Ovary (tissue), 3 donors: ENCODE measurements around the gene NOXO1.

ENCODE experiments used
- CTCF ChIP-seq, 3 donors: fragments of 450-650 bp in 2 of 3; fragments of 200-600 bp in 1 of 3; IDR thresholded peaks; one replicate each; pipeline versions ENCODE4 v1.5.1 to v1.8.0; 2016 to 2022; ENCODE audit warnings: antibody characterized with exemption in 3 of 3, mild to moderate bottlenecking in 1 of 3
- POLR2A ChIP-seq: fragments of 450-650 bp; IDR thresholded peaks from one replicate; pipeline ENCODE4 v1.6.1; 2017; ENCODE audit warnings: antibody characterized with exemption, mild to moderate bottlenecking, moderate library complexity
- donor health status: DM: no; HTN: no; CAD: no.

- TF ChIP-seq POLR2A: no peak
- TF ChIP-seq CTCF (IDR thresholded peaks at IDR 0.05): no peak
Measured at GRCh38 chr16:1991588-1991947, 10.3 kb upstream of the NOXO1 start.
